Heart left ventricle (tissue), 16 donors: ENCODE data around the gene RPL38. TPM values are rescaled to one million over a fixed set of nuclear protein-coding genes. Genes with fewer than 3 reads are reported as not detected.
A peak's percentile ranks its signal among the peaks of the same experiment; 100 is the strongest.

Experiments used
- ATAC-seq, 4 donors: fragments of 200-7000 bp; cut with Tn5 transposase; one replicate each; pipeline ENCODE4 v1.9.1; 2020 to 2022; ENCODE audit warnings: moderate library complexity in 4 of 4, mild to moderate bottlenecking in 3 of 4, moderate number of reproducible peaks in 1 of 4
- DNase-seq, 5 donors: peaks; one replicate each; pipeline ENCODE4 v3.0.0-alpha.2; 2020
- H3K27ac ChIP-seq, 12 donors: fragments of 200-600 bp; sonication (generic) in 4 of 12; one replicate each; pipeline versions ENCODE4 v1.5.0 to v1.8.0; 2016 to 2022; ENCODE audit warnings: mild to moderate bottlenecking in 2 of 12
- H3K27me3 ChIP-seq, 9 donors: fragments of 200-600 bp; sonication (generic) in 2 of 9; one replicate each; pipeline versions ENCODE4 v1.5.1 to v1.8.0; 2016 to 2022; ENCODE audit warnings: mild to moderate bottlenecking in 3 of 9
- H3K36me3 ChIP-seq, 9 donors: fragments of 200-600 bp; sonication (generic) in 2 of 9; one replicate each; pipeline versions ENCODE4 v1.5.0 to v1.8.0; 2018 to 2022; ENCODE audit warnings: mild to moderate bottlenecking in 2 of 9
- H3K4me1 ChIP-seq, 12 donors: fragments of 200-600 bp; sonication (generic) in 4 of 12; one replicate each; pipeline versions ENCODE4 v1.5.0 to v1.8.0; 2016 to 2022; ENCODE audit warnings: mild to moderate bottlenecking in 3 of 12
- H3K4me3 ChIP-seq, 12 donors: fragments of 200-600 bp; sonication (generic) in 4 of 12; one replicate each; pipeline versions ENCODE4 v1.5.0 to v1.8.0; 2017 to 2022; ENCODE audit warnings: mild to moderate bottlenecking in 9 of 12, moderate library complexity in 4 of 12
- H3K9me3 ChIP-seq, 12 donors: fragments of 200-600 bp; sonication (generic) in 4 of 12; one replicate each; pipeline versions ENCODE4 v1.5.0 to v1.8.0; 2016 to 2022; ENCODE audit warnings: mild to moderate bottlenecking in 1 of 12
- CTCF ChIP-seq, 12 donors: fragments of 200-600 bp; sonication (generic) in 4 of 12; IDR thresholded peaks; one replicate each; pipeline versions ENCODE4 v1.5.0 to v1.8.0; 2018 to 2022; ENCODE audit warnings: antibody characterized with exemption in 12 of 12, mild to moderate bottlenecking in 5 of 12
- POLR2A ChIP-seq, 2 donors: fragments of 450-650 bp; IDR thresholded peaks; one replicate each; pipeline ENCODE4 v1.6.1; 2017; ENCODE audit warnings: antibody characterized with exemption in 2 of 2, mild to moderate bottlenecking in 2 of 2, moderate library complexity in 2 of 2
- WGBS, 4 donors: extraction: QIAGEN DNeasy Blood & Tissue Kit in 2 of 4; methylation state at CpG; one replicate each; pipeline versions ENCODE4 v1.1.5 to v1.1.7; 2013 to 2018; 5-methylcytosine and 5-hydroxymethylcytosine counted together
- intact Hi-C, 10 donors: fragments of 100-400 bp; cut with DNase I; formaldehyde crosslinking; loops; one replicate each; pipeline versions ENCODE4 v1.11.1 to v1.14.2; 2022
- polyA plus RNA-seq, 2 donors: library from polyadenylated mRNA; stranded (reverse); fragments of 200-250 nt; gene quantifications; one replicate each; pipeline ENCODE4 v1.2.3, GENCODE V29; 2013
- total RNA-seq, 9 donors: library from RNA; depleted of rRNA in 2 of 9; stranded (reverse); fragments of >200 nt in 2 of 9; fragmentation: NEBNext Ultra II Directional in 3 of 9; extraction: Animal tissue kit (Norgen Biotek cat#: 25700) in 3 of 9; gene quantifications; one replicate each; pipeline versions ENCODE4 v1.1.0 to v1.2.4, GENCODE V29; 2016 to 2023
- donor health status: ischemic (EF 13 %, LVEDD 7.1; RV severe dilation, severe dysfunction).
- donor health status: healthy with polysubstance abuse.
- donor health status: DM: no; HTN: yes; CAD: no.
- donor health status: DM: no; HTN: no; CAD: no.
- donor health status: ischemic (EF 25% LVEDD 6.9; RV normal size, moderate dysfunction).
- donor health status: ischemic (EF 25% LVEDD 5.7; RV mildly dilated, moderate dysfunction).
- donor health status: healthy.
- donor health status: DM: yes; HTN: yes; CAD: no.
- donor health status: ischemic (EF 35%, LVEDD 5.7; RV mildly dilated, moderate dysfunction).
- donor health status: nonischemic (EF 11% LVEDD 7.7; RV severe dilation, severe dysfunction).
- donor health status: DM: yes; HTN: yes; CAD: no.
- donor health status: PGD.
- donor health status: ischemic (EF 29% LVEDD 5.4; RV normal size, mild dysfunction).
- donor health status: nonischemic (EF 23%, LVEDD 6.1; RV moderate dilation, normal function).

The RPL38 gene
- total and polyA plus RNA-seq, 11 donors: 244 to 1,830 (median 740) TPM

GRCh38 chr17:74201948-74202347 lies 1.5 kb upstream of the RPL38 start:
- 76 to 80% (median 79%) methylated on average over 10 of the region's 10 CpGs for WGBS, 4 donors
- no peak for TF ChIP-seq CTCF (IDR thresholded peaks at IDR 0.05)
- TF ChIP-seq POLR2A (IDR thresholded peaks at IDR 0.05): no peak
- Histone ChIP-seq H3K27ac (no peak overlapping the region), H3K4me3 (no peak overlapping the region), H3K36me3 (peaks cover 0 to 27% (median 23%) of the 10 kb centered on the region in 9 donors), H3K9me3 (no peaks in the 10 kb centered on the region), H3K27me3 (peaks cover 0 to 33% (median 21%) of the 10 kb centered on the region in 9 donors), H3K4me1 (peaks cover 0 to 43% (median 31%) of the 10 kb centered on the region in 12 donors)
- DNase-seq (no peak), ATAC-seq (no peak)
- intact Hi-C loops: loop anchor here in 3 of 10 donors (5.0 to 10.0 kb wide), 2 partner anchors 160 to 253 kb away; partner anchors contain the start of gene BTBD17 (in 1 of the 3)

GRCh38 chr17:74202938-74203337 lies 540 bp upstream of the RPL38 start:
- peaks cover 0 to 26% (median 19%) of the 10 kb centered on the region in 9 donors for H3K27me3 ChIP-seq
- ATAC-seq: no peak
- peaks cover 0 to 37% (median 33%) of the 10 kb centered on the region in 9 donors for H3K36me3 ChIP-seq
- no peak overlapping the region for H3K27ac ChIP-seq
- intact Hi-C loops: loop anchor here in 4 of 10 donors (1.0 to 10.0 kb wide), 3 partner anchors 158 to 252 kb away; partner anchors contain the start of gene BTBD17 (in 2 of the 4)
- peak overlapping the region in 9 of 12 donors; percentile 74 to 97 (median 90) for H3K4me3 ChIP-seq
- WGBS, 4 donors: 19 to 24% (median 23%) methylated on average over 15 of the region's 15 CpGs
- no peaks in the 10 kb centered on the region for H3K9me3 ChIP-seq
- H3K4me1 ChIP-seq: peaks cover 0 to 52% (median 37%) of the 10 kb centered on the region in 12 donors
- DNase-seq: no peak
- no peak for TF ChIP-seq CTCF (IDR thresholded peaks at IDR 0.05)

GRCh38 chr17:74204474-74204873 lies 996 bp downstream of the RPL38 start:
- DNase-seq (no peak), ATAC-seq (no peak)
- Histone ChIP-seq H3K4me3 (peak overlapping the region; percentile 74 to 97 (median 90)), H3K36me3 (peaks cover 0 to 52% (median 47%) of the 10 kb centered on the region in 9 donors), H3K4me1 (peaks cover 0 to 54% (median 35%) of the 10 kb centered on the region in 12 donors), H3K27me3 (peaks cover 0 to 23% (median 16%) of the 10 kb centered on the region in 9 donors), H3K27ac (peak overlapping the region in 9 of 12 donors; percentile 68 to 93 (median 82)), H3K9me3 (no peaks in the 10 kb centered on the region)
- WGBS, 4 donors: 48 to 55% (median 52%) methylated on average over 14 of the region's 14 CpGs
- no peak for TF ChIP-seq CTCF (IDR thresholded peaks at IDR 0.05)
- no peak for TF ChIP-seq POLR2A (IDR thresholded peaks at IDR 0.05)
- intact Hi-C loops: loop anchor here in 3 of 10 donors (5.0 to 10.0 kb wide), 2 partner anchors 158 to 250 kb away; partner anchors contain the start of gene BTBD17 (in 1 of the 3)

- Histone ChIP-seq H3K4me1 (peaks cover 0 to 57% (median 35%) of the 10 kb centered on the region in 12 donors), H3K27ac (no peak overlapping the region), H3K36me3 (peaks cover 0 to 60% (median 55%) of the 10 kb centered on the region in 9 donors), H3K27me3 (peaks cover 0 to 17% (median 8%) of the 10 kb centered on the region in 9 donors), H3K9me3 (no peaks in the 10 kb centered on the region), H3K4me3 (peak overlapping the region in 3 of 12 donors; percentile 74 to 97 (median 94))
- intact Hi-C loops: loop anchor here in 3 of 10 donors (5.0 to 10.0 kb wide), 2 partner anchors 157 to 250 kb away; partner anchors contain the start of gene BTBD17 (in 1 of the 3)
- WGBS, 4 donors: 74 to 81% (median 77%) methylated on average over 3 of the region's 3 CpGs
- DNase-seq (no peak), ATAC-seq (no peak)
- no peak for TF ChIP-seq POLR2A (IDR thresholded peaks at IDR 0.05)
- no peak for TF ChIP-seq CTCF (IDR thresholded peaks at IDR 0.05)
Measured at GRCh38 chr17:74205274-74205673, 1.8 kb downstream of the RPL38 start.
